ENCODE data around the gene CPNE6. TPM values are rescaled to one million over a fixed set of nuclear protein-coding genes. Genes with fewer than 3 reads are reported as not detected.

CPNE6 gene
- total and polyA plus RNA-seq, 2 of the 13 experiments (the other 11 are each of a cell fraction or from before 2014, with no cell fraction given) = not detected

GRCh38 chr14:24110060-24110459, 38.7 kb downstream of the CPNE6 start (continued):
- TF ChIP-seq BRF2 (CRISPR knock-in tag; IDR thresholded peaks at IDR 0.05) (0 out of 2 replicates have a peak, but pooled peaks have one; percentile 30), ATF7 (IDR thresholded peaks at IDR 0.05) (peak; percentile 60), ATF7 (CRISPR knock-in tag; IDR thresholded peaks at IDR 0.05) (no peak), LCORL (IDR thresholded peaks at IDR 0.05) (peak; percentile 45; the same call in 1 of the 2 replicates), LCORL (CRISPR knock-in tag; IDR thresholded peaks at IDR 0.05) (peak; percentile 77; the same call in 1 of the 2 replicates), ZNF331 (CRISPR knock-in tag; IDR thresholded peaks at IDR 0.05) (peak; percentile 51; the same call in 1 of the 2 replicates), CBFB (CRISPR knock-in tag; IDR thresholded peaks at IDR 0.05) (peak; percentile 93), CSRNP2 (CRISPR knock-in tag; conservative IDR thresholded peaks at IDR 0.05; ENCODE audit: low read depth) (no peak), GATAD2A (CRISPR knock-in tag; IDR thresholded peaks at IDR 0.05) (peak; percentile 52), ZBTB25 (CRISPR knock-in tag; IDR thresholded peaks at IDR 0.05) (0 out of 2 replicates have a peak, but pooled peaks have one; percentile 7), ZFX (CRISPR knock-in tag; IDR thresholded peaks at IDR 0.05; ENCODE audit: low read depth) (no peak), ARID2 (CRISPR knock-in tag; IDR thresholded peaks at IDR 0.05; ENCODE audit: borderline replicate concordance) (0 out of 2 replicates have a peak, but pooled peaks have one; percentile 26), SUZ12 (IDR thresholded peaks at IDR 0.05; ENCODE audit: low read depth, low read length) (no peak), TFAP4 (IDR thresholded peaks at IDR 0.05; ENCODE audit: borderline replicate concordance, low read depth) (0 out of 2 replicates have a peak, but pooled peaks have one; percentile 12)
- TF ChIP-seq, protein P1, sequence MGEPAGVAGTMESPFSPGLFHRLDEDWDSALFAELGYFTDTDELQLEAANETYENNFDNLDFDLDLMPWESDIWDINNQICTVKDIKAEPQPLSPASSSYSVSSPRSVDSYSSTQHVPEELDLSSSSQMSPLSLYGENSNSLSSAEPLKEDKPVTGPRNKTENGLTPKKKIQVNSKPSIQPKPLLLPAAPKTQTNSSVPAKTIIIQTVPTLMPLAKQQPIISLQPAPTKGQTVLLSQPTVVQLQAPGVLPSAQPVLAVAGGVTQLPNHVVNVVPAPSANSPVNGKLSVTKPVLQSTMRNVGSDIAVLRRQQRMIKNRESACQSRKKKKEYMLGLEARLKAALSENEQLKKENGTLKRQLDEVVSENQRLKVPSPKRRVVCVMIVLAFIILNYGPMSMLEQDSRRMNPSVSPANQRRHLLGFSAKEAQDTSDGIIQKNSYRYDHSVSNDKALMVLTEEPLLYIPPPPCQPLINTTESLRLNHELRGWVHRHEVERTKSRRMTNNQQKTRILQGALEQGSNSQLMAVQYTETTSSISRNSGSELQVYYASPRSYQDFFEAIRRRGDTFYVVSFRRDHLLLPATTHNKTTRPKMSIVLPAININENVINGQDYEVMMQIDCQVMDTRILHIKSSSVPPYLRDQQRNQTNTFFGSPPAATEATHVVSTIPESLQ (CRISPR knock-in tag; conservative IDR thresholded peaks at IDR 0.05) = no peak
- TF ChIP-seq, protein P2, sequence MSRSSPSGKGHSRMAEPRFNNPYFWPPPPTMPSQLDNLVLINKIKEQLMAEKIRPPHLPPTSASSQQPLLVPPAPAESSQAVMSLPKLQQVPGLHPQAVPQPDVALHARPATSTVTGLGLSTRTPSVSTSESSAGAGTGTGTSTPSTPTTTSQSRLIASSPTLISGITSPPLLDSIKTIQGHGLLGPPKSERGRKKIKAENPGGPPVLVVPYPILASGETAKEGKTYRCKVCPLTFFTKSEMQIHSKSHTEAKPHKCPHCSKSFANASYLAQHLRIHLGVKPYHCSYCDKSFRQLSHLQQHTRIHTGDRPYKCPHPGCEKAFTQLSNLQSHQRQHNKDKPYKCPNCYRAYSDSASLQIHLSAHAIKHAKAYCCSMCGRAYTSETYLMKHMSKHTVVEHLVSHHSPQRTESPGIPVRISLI (CRISPR knock-in tag; IDR thresholded peaks at IDR 0.05; ENCODE audit: borderline replicate concordance) = peak; percentile 77; the same call in 1 of the 2 replicates
- TF ChIP-seq, protein P3, sequence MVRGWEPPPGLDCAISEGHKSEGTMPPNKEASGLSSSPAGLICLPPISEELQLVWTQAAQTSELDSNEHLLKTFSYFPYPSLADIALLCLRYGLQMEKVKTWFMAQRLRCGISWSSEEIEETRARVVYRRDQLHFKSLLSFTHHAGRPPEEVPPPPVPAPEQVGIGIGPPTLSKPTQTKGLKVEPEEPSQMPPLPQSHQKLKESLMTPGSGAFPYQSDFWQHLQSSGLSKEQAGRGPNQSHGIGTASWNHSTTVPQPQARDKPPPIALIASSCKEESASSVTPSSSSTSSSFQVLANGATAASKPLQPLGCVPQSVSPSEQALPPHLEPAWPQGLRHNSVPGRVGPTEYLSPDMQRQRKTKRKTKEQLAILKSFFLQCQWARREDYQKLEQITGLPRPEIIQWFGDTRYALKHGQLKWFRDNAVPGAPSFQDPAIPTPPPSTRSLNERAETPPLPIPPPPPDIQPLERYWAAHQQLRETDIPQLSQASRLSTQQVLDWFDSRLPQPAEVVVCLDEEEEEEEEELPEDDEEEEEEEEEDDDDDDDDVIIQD (CRISPR knock-in tag; IDR thresholded peaks at IDR 0.05; ENCODE audit: low read depth) = peak; percentile 24; the same call in 1 of the 2 replicates

Measured in HepG2 (cell line).